ENCODE data around the gene SNX30. TPM values are rescaled to one million over a fixed set of nuclear protein-coding genes. Genes with fewer than 3 reads are reported as not detected.
A peak's percentile ranks its signal among the peaks of the same experiment; 100 is the strongest.

The SNX30 gene
- total and polyA plus RNA-seq, 4 donors, result 18.1 to 31.8 (median 22.1) TPM

- Histone ChIP-seq H3K36me3 (ENCODE audit: control insufficient read depth, insufficient read depth, low read length) (no peaks in the 10 kb centered on the region), H3K4me3 (ENCODE audit: low read depth, low read length) (no peak overlapping the region), H3K27ac (ENCODE audit: low read depth, low read length) (no peak overlapping the region), H3K4me1 (ENCODE audit: control insufficient read depth, insufficient read depth, low read length) (peaks cover 1% of the 10 kb centered on the region), H3K9me3 (ENCODE audit: control insufficient read depth, insufficient read depth, low read length) (no peaks in the 10 kb centered on the region), H3K27me3 (ENCODE audit: control insufficient read depth, insufficient read depth, low read length) (no peaks in the 10 kb centered on the region)
- WGBS (ENCODE audit: insufficient coverage), result 86% methylated on average over 1 of the region's 1 CpG
- DNase-seq (ENCODE audit: low read depth in 4 of 6, low spot score in 6 of 6), result no peak
These were observed 38.9 kb downstream of the SNX30 start for GRCh38 chr9:112789473-112789872.

- H3K9me3 ChIP-seq (ENCODE audit: control insufficient read depth, insufficient read depth, low read length), result no peaks in the 10 kb centered on the region
- H3K4me3 ChIP-seq (ENCODE audit: low read depth, low read length), result no peak overlapping the region
- no peaks in the 10 kb centered on the region for H3K4me1 ChIP-seq (ENCODE audit: control insufficient read depth, insufficient read depth, low read length)
- H3K36me3 ChIP-seq (ENCODE audit: control insufficient read depth, insufficient read depth, low read length), result no peaks in the 10 kb centered on the region
- no peaks in the 10 kb centered on the region for H3K27me3 ChIP-seq (ENCODE audit: control insufficient read depth, insufficient read depth, low read length)
- WGBS (ENCODE audit: insufficient coverage), result 83% methylated on average over 4 of the region's 5 CpGs
- no peak overlapping the region for H3K27ac ChIP-seq (ENCODE audit: low read depth, low read length)
- no peak for DNase-seq (ENCODE audit: low read depth in 4 of 6, low spot score in 6 of 6)
These were observed 39.6 kb downstream of the SNX30 start for GRCh38 chr9:112789891-112790774.

- WGBS (ENCODE audit: insufficient coverage), result 88% methylated on average over 1 of the region's 1 CpG
- no peak for DNase-seq (ENCODE audit: low read depth in 4 of 6, low spot score in 6 of 6)
- H3K36me3 ChIP-seq (ENCODE audit: control insufficient read depth, insufficient read depth, low read length), result no peaks in the 10 kb centered on the region
- no peaks in the 10 kb centered on the region for H3K4me1 ChIP-seq (ENCODE audit: control insufficient read depth, insufficient read depth, low read length)
- H3K27me3 ChIP-seq (ENCODE audit: control insufficient read depth, insufficient read depth, low read length), result no peaks in the 10 kb centered on the region
- H3K27ac ChIP-seq (ENCODE audit: low read depth, low read length), result no peak overlapping the region
- no peak overlapping the region for H3K4me3 ChIP-seq (ENCODE audit: low read depth, low read length)
- H3K9me3 ChIP-seq (ENCODE audit: control insufficient read depth, insufficient read depth, low read length), result no peaks in the 10 kb centered on the region
These were observed 42.1 kb downstream of the SNX30 start for GRCh38 chr9:112792670-112793069.

DNA sequence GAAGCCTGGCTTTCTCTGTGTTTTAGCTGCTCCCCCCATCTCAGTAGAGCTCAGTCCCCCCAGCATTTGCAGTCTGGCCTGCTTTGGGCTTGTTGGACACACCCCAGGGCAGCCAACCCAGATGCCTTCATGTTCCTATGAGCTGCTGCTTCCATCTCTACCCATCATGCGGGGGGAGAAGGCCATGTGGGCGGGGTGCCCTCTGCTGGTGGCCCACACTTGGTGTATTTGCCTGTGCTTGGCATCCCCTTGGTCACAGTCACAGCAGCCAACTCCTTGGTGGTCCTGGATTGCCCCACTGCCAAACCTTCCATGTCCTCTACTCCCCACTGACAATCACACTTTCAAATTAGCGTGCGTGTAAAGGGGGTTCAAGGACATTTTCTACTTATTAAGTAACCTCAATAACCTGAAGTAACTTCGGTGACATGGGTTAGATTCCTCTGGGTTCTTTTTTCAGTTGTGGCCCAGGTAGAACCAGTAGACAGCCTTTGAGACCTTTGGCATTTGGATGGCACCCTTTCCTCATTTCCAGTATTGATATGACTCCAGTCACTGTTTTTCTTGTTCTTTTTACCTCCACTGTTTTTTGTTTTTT, 42.8 kb downstream of the SNX30 start:
- DNase-seq (ENCODE audit: low read depth in 4 of 6, low spot score in 6 of 6), result peak in 1 of 6 donors; percentile 35
- Histone ChIP-seq H3K9me3 (ENCODE audit: control insufficient read depth, insufficient read depth, low read length) (no peaks in the 10 kb centered on the region), H3K4me3 (ENCODE audit: low read depth, low read length) (no peak overlapping the region), H3K36me3 (ENCODE audit: control insufficient read depth, insufficient read depth, low read length) (no peaks in the 10 kb centered on the region), H3K4me1 (ENCODE audit: control insufficient read depth, insufficient read depth, low read length) (no peaks in the 10 kb centered on the region), H3K27me3 (ENCODE audit: control insufficient read depth, insufficient read depth, low read length) (no peaks in the 10 kb centered on the region), H3K27ac (ENCODE audit: low read depth, low read length) (no peak overlapping the region)
- WGBS (ENCODE audit: insufficient coverage), result 50% methylated on average over 3 of the region's 5 CpGs

GRCh38 chr9:112794731-112795130, 44.2 kb downstream of the SNX30 start:
- Histone ChIP-seq H3K27me3 (ENCODE audit: control insufficient read depth, insufficient read depth, low read length) (no peaks in the 10 kb centered on the region), H3K4me1 (ENCODE audit: control insufficient read depth, insufficient read depth, low read length) (no peaks in the 10 kb centered on the region), H3K4me3 (ENCODE audit: low read depth, low read length) (no peak overlapping the region), H3K36me3 (ENCODE audit: control insufficient read depth, insufficient read depth, low read length) (no peaks in the 10 kb centered on the region), H3K27ac (ENCODE audit: low read depth, low read length) (no peak overlapping the region), H3K9me3 (ENCODE audit: control insufficient read depth, insufficient read depth, low read length) (no peaks in the 10 kb centered on the region)
- DNase-seq (ENCODE audit: low read depth in 4 of 6, low spot score in 6 of 6), result no peak

DNA sequence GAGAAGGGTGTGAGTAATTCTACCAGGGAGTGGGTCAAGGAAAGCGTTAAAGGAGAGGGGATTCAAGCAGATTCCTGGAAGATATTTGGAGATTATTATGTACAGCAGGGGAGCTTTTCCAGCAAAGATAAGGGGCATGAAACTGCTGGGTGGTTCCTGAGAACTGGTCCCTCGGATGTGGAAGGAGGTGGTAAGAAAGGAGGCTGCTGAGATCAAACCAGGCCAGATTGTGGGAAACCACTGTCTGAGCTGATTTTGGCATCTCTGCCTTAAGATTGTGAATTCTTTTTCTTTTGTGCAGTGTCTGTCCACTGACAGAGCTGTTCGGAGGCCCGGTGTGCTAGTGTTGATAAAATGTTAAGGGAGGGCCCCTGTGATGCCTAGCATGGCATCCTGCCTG, 45.4 kb downstream of the SNX30 start:
- WGBS (ENCODE audit: insufficient coverage), result 30% methylated on average over 2 of the region's 4 CpGs
- Histone ChIP-seq H3K27me3 (ENCODE audit: control insufficient read depth, insufficient read depth, low read length) (no peaks in the 10 kb centered on the region), H3K36me3 (ENCODE audit: control insufficient read depth, insufficient read depth, low read length) (no peaks in the 10 kb centered on the region), H3K27ac (ENCODE audit: low read depth, low read length) (peak overlapping the region; percentile 40), H3K4me1 (ENCODE audit: control insufficient read depth, insufficient read depth, low read length) (no peaks in the 10 kb centered on the region), H3K4me3 (ENCODE audit: low read depth, low read length) (no peak overlapping the region), H3K9me3 (ENCODE audit: control insufficient read depth, insufficient read depth, low read length) (no peaks in the 10 kb centered on the region)
- DNase-seq (ENCODE audit: low read depth in 4 of 6, low spot score in 6 of 6), result peak in 1 of 6 donors; percentile 25

DNA sequence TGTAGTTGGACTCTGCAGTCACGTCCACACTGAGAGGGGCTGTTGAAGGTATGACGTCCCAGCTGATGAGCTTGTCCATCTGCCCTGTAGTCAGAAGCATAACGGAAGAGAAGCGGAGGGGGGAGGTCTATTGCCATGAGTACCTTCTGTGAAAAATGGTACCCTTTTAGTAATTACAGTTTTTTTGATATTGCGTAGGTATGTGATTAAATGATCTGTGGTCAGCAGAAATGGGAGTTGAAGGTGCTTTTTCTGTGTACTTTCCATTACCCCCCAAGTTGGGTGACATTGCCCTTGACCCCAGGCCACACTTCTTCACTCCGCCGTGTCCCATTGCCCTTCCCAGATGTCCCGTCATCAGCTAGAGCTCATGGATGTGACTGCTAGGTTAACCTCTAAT, 45.9 kb downstream of the SNX30 start:
- no peaks in the 10 kb centered on the region for H3K9me3 ChIP-seq (ENCODE audit: control insufficient read depth, insufficient read depth, low read length)
- WGBS (ENCODE audit: insufficient coverage), result 89% methylated on average over 7 of the region's 8 CpGs
- no peaks in the 10 kb centered on the region for H3K4me1 ChIP-seq (ENCODE audit: control insufficient read depth, insufficient read depth, low read length)
- no peak for DNase-seq (ENCODE audit: low read depth in 4 of 6, low spot score in 6 of 6)
- no peak overlapping the region for H3K4me3 ChIP-seq (ENCODE audit: low read depth, low read length)
- H3K27me3 ChIP-seq (ENCODE audit: control insufficient read depth, insufficient read depth, low read length), result no peaks in the 10 kb centered on the region
- no peak overlapping the region for H3K27ac ChIP-seq (ENCODE audit: low read depth, low read length)
- no peaks in the 10 kb centered on the region for H3K36me3 ChIP-seq (ENCODE audit: control insufficient read depth, insufficient read depth, low read length)

GRCh38 chr9:112809351-112809848, 58.8 kb downstream of the SNX30 start:
- Histone ChIP-seq H3K27ac (ENCODE audit: low read depth, low read length) (no peak overlapping the region), H3K4me1 (ENCODE audit: control insufficient read depth, insufficient read depth, low read length) (peaks cover 3% of the 10 kb centered on the region), H3K27me3 (ENCODE audit: control insufficient read depth, insufficient read depth, low read length) (no peaks in the 10 kb centered on the region), H3K9me3 (ENCODE audit: control insufficient read depth, insufficient read depth, low read length) (no peaks in the 10 kb centered on the region), H3K36me3 (ENCODE audit: control insufficient read depth, insufficient read depth, low read length) (no peaks in the 10 kb centered on the region), H3K4me3 (ENCODE audit: low read depth, low read length) (no peak overlapping the region)
- WGBS (ENCODE audit: insufficient coverage), result 83% methylated on average over 5 of the region's 7 CpGs
- DNase-seq (ENCODE audit: low read depth in 4 of 6, low spot score in 6 of 6), result no peak

DNA sequence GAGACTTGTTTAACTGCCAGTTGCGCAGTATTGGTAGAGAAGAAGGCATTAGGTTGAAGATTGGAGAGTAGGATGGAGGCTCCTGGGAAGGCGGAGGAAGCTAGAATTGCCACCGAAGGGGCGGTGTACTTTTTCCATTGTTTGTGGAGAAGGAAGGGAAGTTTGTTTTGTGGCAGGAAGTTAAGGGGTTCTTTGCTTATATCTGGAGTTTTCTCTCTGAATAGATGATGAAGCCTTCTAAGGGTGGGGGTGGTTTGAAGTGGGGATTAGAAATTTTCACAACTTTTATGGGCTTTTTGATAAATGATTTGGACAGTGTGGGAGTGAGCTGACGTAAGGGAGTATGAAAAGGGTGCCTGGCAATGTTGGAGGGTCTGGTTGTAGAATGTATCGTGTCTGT, 59.3 kb downstream of the SNX30 start:
- H3K4me3 ChIP-seq (ENCODE audit: low read depth, low read length), result no peak overlapping the region
- H3K27ac ChIP-seq (ENCODE audit: low read depth, low read length), result no peak overlapping the region
- H3K27me3 ChIP-seq (ENCODE audit: control insufficient read depth, insufficient read depth, low read length), result no peaks in the 10 kb centered on the region
- H3K4me1 ChIP-seq (ENCODE audit: control insufficient read depth, insufficient read depth, low read length), result peaks cover 3% of the 10 kb centered on the region
- no peaks in the 10 kb centered on the region for H3K9me3 ChIP-seq (ENCODE audit: control insufficient read depth, insufficient read depth, low read length)
- 73% methylated on average over 6 of the region's 6 CpGs for WGBS (ENCODE audit: insufficient coverage)
- no peaks in the 10 kb centered on the region for H3K36me3 ChIP-seq (ENCODE audit: control insufficient read depth, insufficient read depth, low read length)
- no peak for DNase-seq (ENCODE audit: low read depth in 4 of 6, low spot score in 6 of 6)

Measured in spinal cord (tissue), 10 donors.